ENCODE results near the gene TMEM232. TPM values are rescaled to one million over a fixed set of nuclear protein-coding genes. Genes with fewer than 3 reads are reported as not detected.

The TMEM232 gene
- total and polyA plus RNA-seq, 2 experiments from 2014 or later = 1.3 to 1.9 TPM

DNA sequence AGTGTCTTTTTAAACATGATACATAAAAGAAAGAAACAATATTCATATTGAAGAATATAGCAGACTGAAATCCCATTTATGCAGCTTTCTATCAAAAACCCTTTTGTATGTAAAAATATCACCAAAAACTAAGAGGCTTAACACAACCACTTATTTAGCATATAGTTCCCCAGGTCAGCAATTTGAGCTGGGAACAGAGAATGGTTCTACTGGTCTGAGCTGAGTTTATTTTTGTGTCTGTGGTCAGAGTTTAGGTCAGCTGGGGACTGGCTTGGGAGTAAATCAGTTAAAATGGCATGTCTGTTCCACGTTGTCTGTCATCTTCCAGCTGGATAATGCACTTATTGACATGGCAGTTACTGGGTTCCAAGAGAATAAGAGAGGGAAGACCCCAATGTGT is 165.0 kb downstream of the TMEM232 start:
- peaks cover 2% of the 10 kb centered on the region; the same call in 1 of the 3 replicates for H3K36me3 Mint-ChIP-seq (ENCODE audit: low read depth)
- H3K27ac Mint-ChIP-seq = no peak overlapping the region
- no peak overlapping the region for H3K4me3 Mint-ChIP-seq
- Histone ChIP-seq H3K79me2 (replicated peaks; ENCODE audit: insufficient read depth) (no peaks in the 10 kb centered on the region), H3K27ac (ENCODE audit: low read depth) (no peak overlapping the region), H3K9me2 (ENCODE audit: insufficient read depth) (peaks cover 4% of the 10 kb centered on the region; the same call in 1 of the 2 replicates), H3K27me3 (ENCODE audit: insufficient read depth) (no peaks in the 10 kb centered on the region), H3K4me3 (no peak overlapping the region), H3K4me2 (no peak overlapping the region), H4K20me1 (replicated peaks; ENCODE audit: insufficient read depth) (no peaks in the 10 kb centered on the region), H3K4me1 (ENCODE audit: insufficient read depth) (no peaks in the 10 kb centered on the region), H2AFZ (no peak overlapping the region), H3K36me3 (ENCODE audit: insufficient read depth) (no peaks in the 10 kb centered on the region), H3F3A (replicated peaks; ENCODE audit: low read depth) (no peaks in the 10 kb centered on the region)
- TF ChIP-seq, protein P1, sequence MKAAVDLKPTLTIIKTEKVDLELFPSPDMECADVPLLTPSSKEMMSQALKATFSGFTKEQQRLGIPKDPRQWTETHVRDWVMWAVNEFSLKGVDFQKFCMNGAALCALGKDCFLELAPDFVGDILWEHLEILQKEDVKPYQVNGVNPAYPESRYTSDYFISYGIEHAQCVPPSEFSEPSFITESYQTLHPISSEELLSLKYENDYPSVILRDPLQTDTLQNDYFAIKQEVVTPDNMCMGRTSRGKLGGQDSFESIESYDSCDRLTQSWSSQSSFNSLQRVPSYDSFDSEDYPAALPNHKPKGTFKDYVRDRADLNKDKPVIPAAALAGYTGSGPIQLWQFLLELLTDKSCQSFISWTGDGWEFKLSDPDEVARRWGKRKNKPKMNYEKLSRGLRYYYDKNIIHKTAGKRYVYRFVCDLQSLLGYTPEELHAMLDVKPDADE (IDR thresholded peaks at IDR 0.05) = no peak
- TF ChIP-seq, protein P2, sequence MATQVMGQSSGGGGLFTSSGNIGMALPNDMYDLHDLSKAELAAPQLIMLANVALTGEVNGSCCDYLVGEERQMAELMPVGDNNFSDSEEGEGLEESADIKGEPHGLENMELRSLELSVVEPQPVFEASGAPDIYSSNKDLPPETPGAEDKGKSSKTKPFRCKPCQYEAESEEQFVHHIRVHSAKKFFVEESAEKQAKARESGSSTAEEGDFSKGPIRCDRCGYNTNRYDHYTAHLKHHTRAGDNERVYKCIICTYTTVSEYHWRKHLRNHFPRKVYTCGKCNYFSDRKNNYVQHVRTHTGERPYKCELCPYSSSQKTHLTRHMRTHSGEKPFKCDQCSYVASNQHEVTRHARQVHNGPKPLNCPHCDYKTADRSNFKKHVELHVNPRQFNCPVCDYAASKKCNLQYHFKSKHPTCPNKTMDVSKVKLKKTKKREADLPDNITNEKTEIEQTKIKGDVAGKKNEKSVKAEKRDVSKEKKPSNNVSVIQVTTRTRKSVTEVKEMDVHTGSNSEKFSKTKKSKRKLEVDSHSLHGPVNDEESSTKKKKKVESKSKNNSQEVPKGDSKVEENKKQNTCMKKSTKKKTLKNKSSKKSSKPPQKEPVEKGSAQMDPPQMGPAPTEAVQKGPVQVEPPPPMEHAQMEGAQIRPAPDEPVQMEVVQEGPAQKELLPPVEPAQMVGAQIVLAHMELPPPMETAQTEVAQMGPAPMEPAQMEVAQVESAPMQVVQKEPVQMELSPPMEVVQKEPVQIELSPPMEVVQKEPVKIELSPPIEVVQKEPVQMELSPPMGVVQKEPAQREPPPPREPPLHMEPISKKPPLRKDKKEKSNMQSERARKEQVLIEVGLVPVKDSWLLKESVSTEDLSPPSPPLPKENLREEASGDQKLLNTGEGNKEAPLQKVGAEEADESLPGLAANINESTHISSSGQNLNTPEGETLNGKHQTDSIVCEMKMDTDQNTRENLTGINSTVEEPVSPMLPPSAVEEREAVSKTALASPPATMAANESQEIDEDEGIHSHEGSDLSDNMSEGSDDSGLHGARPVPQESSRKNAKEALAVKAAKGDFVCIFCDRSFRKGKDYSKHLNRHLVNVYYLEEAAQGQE (IDR thresholded peaks at IDR 0.05; ENCODE audit: unreplicated experiment) = no peak
- ATAC-seq (no peak), DNase-seq (ENCODE audit: low spot score) (no peak)
- no peaks in the 10 kb centered on the region for H3K27me3 Mint-ChIP-seq (ENCODE audit: insufficient read depth, low read depth, poor library complexity)
- H3K9me3 Mint-ChIP-seq = peaks cover 2% of the 10 kb centered on the region; the same call in 1 of the 3 replicates
- H3K4me1 Mint-ChIP-seq = peaks cover 5% of the 10 kb centered on the region; the same call in 1 of the 3 replicates

DNA sequence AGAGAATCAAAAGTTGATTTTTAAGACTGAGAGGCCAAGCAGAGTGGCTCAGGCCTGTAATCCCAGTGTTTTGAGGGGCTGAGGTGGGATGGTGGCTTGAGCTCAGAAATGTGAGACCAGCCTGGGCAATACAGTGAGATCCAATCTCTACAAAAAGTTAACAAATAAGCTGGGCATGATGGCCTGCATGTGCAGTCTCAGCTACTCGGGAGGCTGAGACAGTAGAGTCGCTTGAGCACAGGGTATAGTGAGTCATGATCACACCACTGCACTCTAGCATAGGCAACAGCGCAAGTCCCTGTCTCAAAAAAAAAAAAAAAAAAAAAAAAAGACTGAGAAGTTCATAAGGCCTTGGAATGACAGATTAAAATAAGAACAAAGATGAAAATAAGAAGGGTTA is 177.2 kb downstream of the TMEM232 start:
- H4K20me1 ChIP-seq (replicated peaks; ENCODE audit: insufficient read depth) = no peaks in the 10 kb centered on the region
- H3K27me3 Mint-ChIP-seq (ENCODE audit: insufficient read depth, low read depth, poor library complexity) = no peaks in the 10 kb centered on the region
- H3K27ac ChIP-seq (ENCODE audit: low read depth) = no peak overlapping the region
- H3K4me1 ChIP-seq (ENCODE audit: insufficient read depth) = no peaks in the 10 kb centered on the region
- H3K4me3 ChIP-seq = no peak overlapping the region
- H3K4me3 Mint-ChIP-seq = no peak overlapping the region
- no peaks in the 10 kb centered on the region for H3K36me3 ChIP-seq (ENCODE audit: insufficient read depth)
- H3K27me3 ChIP-seq (ENCODE audit: insufficient read depth) = no peaks in the 10 kb centered on the region
- H2AFZ ChIP-seq = no peak overlapping the region
- no peak for ATAC-seq
- H3K4me2 ChIP-seq = no peak overlapping the region
- no peaks in the 10 kb centered on the region for H3K9me2 ChIP-seq (ENCODE audit: insufficient read depth)
- no peaks in the 10 kb centered on the region; the same call in 2 of the 3 replicates for H3K9me3 Mint-ChIP-seq
- DNase-seq (ENCODE audit: low spot score) = no peak
- no peak overlapping the region; the same call in 1 of the 2 replicates for H3K27ac Mint-ChIP-seq
- H3K36me3 Mint-ChIP-seq (ENCODE audit: low read depth) = no peaks in the 10 kb centered on the region; the same call in 2 of the 3 replicates
- H3K4me1 Mint-ChIP-seq = peaks cover 3% of the 10 kb centered on the region; the same call in 2 of the 3 replicates
- H3F3A ChIP-seq (replicated peaks; ENCODE audit: low read depth) = no peaks in the 10 kb centered on the region
- no peaks in the 10 kb centered on the region for H3K79me2 ChIP-seq (replicated peaks; ENCODE audit: insufficient read depth)
- TF ChIP-seq, protein P3, sequence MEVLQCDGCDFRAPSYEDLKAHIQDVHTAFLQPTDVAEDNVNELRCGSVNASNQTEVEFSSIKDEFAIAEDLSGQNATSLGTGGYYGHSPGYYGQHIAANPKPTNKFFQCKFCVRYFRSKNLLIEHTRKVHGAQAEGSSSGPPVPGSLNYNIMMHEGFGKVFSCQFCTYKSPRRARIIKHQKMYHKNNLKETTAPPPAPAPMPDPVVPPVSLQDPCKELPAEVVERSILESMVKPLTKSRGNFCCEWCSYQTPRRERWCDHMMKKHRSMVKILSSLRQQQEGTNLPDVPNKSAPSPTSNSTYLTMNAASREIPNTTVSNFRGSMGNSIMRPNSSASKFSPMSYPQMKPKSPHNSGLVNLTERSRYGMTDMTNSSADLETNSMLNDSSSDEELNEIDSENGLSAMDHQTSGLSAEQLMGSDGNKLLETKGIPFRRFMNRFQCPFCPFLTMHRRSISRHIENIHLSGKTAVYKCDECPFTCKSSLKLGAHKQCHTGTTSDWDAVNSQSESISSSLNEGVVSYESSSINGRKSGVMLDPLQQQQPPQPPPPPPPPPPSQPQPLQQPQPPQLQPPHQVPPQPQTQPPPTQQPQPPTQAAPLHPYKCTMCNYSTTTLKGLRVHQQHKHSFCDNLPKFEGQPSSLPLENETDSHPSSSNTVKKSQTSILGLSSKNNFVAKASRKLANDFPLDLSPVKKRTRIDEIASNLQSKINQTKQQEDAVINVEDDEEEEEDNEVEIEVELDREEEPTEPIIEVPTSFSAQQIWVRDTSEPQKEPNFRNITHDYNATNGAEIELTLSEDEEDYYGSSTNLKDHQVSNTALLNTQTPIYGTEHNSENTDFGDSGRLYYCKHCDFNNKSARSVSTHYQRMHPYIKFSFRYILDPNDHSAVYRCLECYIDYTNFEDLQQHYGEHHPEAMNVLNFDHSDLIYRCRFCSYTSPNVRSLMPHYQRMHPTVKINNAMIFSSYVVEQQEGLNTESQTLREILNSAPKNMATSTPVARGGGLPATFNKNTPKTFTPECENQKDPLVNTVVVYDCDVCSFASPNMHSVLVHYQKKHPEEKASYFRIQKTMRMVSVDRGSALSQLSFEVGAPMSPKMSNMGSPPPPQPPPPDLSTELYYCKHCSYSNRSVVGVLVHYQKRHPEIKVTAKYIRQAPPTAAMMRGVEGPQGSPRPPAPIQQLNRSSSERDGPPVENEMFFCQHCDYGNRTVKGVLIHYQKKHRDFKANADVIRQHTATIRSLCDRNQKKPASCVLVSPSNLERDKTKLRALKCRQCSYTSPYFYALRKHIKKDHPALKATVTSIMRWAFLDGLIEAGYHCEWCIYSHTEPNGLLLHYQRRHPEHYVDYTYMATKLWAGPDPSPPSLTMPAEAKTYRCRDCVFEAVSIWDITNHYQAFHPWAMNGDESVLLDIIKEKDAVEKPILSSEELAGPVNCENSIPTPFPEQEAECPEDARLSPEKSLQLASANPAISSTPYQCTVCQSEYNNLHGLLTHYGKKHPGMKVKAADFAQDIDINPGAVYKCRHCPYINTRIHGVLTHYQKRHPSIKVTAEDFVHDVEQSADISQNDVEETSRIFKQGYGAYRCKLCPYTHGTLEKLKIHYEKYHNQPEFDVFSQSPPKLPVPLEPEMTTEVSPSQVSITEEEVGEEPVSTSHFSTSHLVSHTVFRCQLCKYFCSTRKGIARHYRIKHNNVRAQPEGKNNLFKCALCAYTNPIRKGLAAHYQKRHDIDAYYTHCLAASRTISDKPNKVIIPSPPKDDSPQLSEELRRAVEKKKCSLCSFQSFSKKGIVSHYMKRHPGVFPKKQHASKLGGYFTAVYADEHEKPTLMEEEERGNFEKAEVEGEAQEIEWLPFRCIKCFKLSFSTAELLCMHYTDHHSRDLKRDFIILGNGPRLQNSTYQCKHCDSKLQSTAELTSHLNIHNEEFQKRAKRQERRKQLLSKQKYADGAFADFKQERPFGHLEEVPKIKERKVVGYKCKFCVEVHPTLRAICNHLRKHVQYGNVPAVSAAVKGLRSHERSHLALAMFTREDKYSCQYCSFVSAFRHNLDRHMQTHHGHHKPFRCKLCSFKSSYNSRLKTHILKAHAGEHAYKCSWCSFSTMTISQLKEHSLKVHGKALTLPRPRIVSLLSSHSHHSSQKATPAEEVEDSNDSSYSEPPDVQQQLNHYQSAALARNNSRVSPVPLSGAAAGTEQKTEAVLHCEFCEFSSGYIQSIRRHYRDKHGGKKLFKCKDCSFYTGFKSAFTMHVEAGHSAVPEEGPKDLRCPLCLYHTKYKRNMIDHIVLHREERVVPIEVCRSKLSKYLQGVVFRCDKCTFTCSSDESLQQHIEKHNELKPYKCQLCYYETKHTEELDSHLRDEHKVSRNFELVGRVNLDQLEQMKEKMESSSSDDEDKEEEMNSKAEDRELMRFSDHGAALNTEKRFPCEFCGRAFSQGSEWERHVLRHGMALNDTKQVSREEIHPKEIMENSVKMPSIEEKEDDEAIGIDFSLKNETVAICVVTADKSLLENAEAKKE (CRISPR knock-in tag; IDR thresholded peaks at IDR 0.05) = no peak
- TF ChIP-seq POLR2AphosphoS5 (IDR thresholded peaks at IDR 0.05; ENCODE audit: low read depth) (no peak), STAT1 (IDR thresholded peaks at IDR 0.05; ENCODE audit: unreplicated experiment) (no peak), EZH2phosphoT487 (IDR thresholded peaks at IDR 0.05; ENCODE audit: unreplicated experiment) (no peak)
- TF ChIP-seq, protein P1 (IDR thresholded peaks at IDR 0.05) = no peak
- TF ChIP-seq, protein P4, sequence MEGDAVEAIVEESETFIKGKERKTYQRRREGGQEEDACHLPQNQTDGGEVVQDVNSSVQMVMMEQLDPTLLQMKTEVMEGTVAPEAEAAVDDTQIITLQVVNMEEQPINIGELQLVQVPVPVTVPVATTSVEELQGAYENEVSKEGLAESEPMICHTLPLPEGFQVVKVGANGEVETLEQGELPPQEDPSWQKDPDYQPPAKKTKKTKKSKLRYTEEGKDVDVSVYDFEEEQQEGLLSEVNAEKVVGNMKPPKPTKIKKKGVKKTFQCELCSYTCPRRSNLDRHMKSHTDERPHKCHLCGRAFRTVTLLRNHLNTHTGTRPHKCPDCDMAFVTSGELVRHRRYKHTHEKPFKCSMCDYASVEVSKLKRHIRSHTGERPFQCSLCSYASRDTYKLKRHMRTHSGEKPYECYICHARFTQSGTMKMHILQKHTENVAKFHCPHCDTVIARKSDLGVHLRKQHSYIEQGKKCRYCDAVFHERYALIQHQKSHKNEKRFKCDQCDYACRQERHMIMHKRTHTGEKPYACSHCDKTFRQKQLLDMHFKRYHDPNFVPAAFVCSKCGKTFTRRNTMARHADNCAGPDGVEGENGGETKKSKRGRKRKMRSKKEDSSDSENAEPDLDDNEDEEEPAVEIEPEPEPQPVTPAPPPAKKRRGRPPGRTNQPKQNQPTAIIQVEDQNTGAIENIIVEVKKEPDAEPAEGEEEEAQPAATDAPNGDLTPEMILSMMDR (conservative IDR thresholded peaks at IDR 0.05; ENCODE audit: low read depth in 2 of 2) = no peak
